Neural progenitor cell (in vitro differentiated cells): ENCODE results near the gene S100A6. TPM values are rescaled to one million over a fixed set of nuclear protein-coding genes. Genes with fewer than 3 reads are reported as not detected.
"Not testable (repeated sequence)": the region's sequence is repeated elsewhere in the genome, so short reads cannot be mapped to it uniquely, and the experiment has no call there.

Experiments
- DNase-seq: peaks from one replicate; pipeline ENCODE4 v3.0.0-alpha.2; 2016; ENCODE audit warnings: low spot score
- H2AFZ ChIP-seq: fragments of 200-600 bp; sonication (generic); replicated peaks from 2 replicates; pipeline ENCODE4 v1.6.1; 2016; ENCODE audit warnings: antibody characterized with exemption
- H3F3A ChIP-seq: fragments of 200-600 bp; sonication (generic); 2 replicates; pipeline ENCODE4 v1.6.1; 2016; ENCODE audit warnings: antibody characterized with exemption, low read depth
- H3K27ac ChIP-seq: fragments of 200-600 bp; sonication (generic); 2 replicates; pipeline ENCODE4 v1.5.1; 2016; ENCODE audit warnings: mild to moderate bottlenecking
- H3K27me3 ChIP-seq: fragments of 200-600 bp; sonication (generic); 2 replicates; pipeline ENCODE4 v1.6.1; 2016; ENCODE audit warnings: mild to moderate bottlenecking, moderate library complexity
- H3K36me3 ChIP-seq: fragments of 200-600 bp; sonication (generic); 2 replicates; pipeline ENCODE4 v1.5.1; 2016
- H3K4me1 ChIP-seq: fragments of 200-600 bp; sonication (generic); 2 replicates; pipeline ENCODE4 v1.6.1; 2016; ENCODE audit warnings: mixed run types
- H3K4me2 ChIP-seq: fragments of 200-600 bp; sonication (generic); 2 replicates; pipeline ENCODE4 v1.6.1; 2016
- H3K4me3 ChIP-seq: fragments of 200-600 bp; sonication (generic); 2 replicates; pipeline ENCODE4 v1.5.1; 2016
- H3K79me2 ChIP-seq: fragments of 200-600 bp; sonication (generic); 2 replicates; pipeline ENCODE4 v1.6.1; 2016; ENCODE audit warnings: low read depth
- H3K9ac ChIP-seq: fragments of 200-600 bp; sonication (generic); 2 replicates; pipeline ENCODE4 v1.6.1; 2016
- H3K9me3 ChIP-seq: fragments of 200-600 bp; sonication (generic); 2 replicates; pipeline ENCODE4 v1.5.1; 2016; ENCODE audit warnings: low read depth
- H4K20me1 ChIP-seq: fragments of 200-600 bp; sonication (generic); 2 replicates; pipeline ENCODE4 v1.6.1; 2016; ENCODE audit warnings: low read depth
- H3K27ac Mint-ChIP-seq: 3 replicates; pipeline ENCODE4 v1.8.0; 2021; ENCODE audit warnings: mixed read lengths
- H3K27me3 Mint-ChIP-seq: 2 replicates; pipeline ENCODE4 v1.8.0; 2022; ENCODE audit warnings: low read depth, mild to moderate bottlenecking, inconsistent platforms, moderate library complexity, mixed read lengths; ENCODE audit not compliant: insufficient read depth
- H3K36me3 Mint-ChIP-seq: 3 replicates; pipeline ENCODE4 v1.8.0; 2021; ENCODE audit warnings: mixed read lengths
- H3K4me1 Mint-ChIP-seq: 3 replicates; pipeline ENCODE4 v1.8.0; 2021; ENCODE audit warnings: mixed read lengths
- H3K4me3 Mint-ChIP-seq: 3 replicates; pipeline ENCODE4 v1.8.0; 2021; ENCODE audit warnings: mild to moderate bottlenecking, moderate library complexity, mixed read lengths
- H3K9me3 Mint-ChIP-seq: 3 replicates; pipeline ENCODE4 v1.8.0; 2020; ENCODE audit warnings: mixed read lengths
- EZH2 ChIP-seq: fragments of 200-600 bp; sonication (generic); IDR thresholded peaks from 2 replicates; pipeline ENCODE4 v1.6.1; 2017; ENCODE audit warnings: antibody characterized with exemption, mild to moderate bottlenecking, moderate library complexity
- EZH2phosphoT487 ChIP-seq: fragments of 200-600 bp; sonication (generic); IDR thresholded peaks from 2 replicates; pipeline ENCODE4 v1.6.1; 2017; ENCODE audit warnings: antibody characterized with exemption
- total RNA-seq: library from RNA; depleted of rRNA; stranded (reverse); fragments of >200 nt; gene quantifications from 2 replicates; pipeline ENCODE4 v1.2.3, GENCODE V29; 2015; ENCODE audit warnings: low replicate concordance
- TF ChIP-seq, protein P1 (sequence below): fragments of 200-600 bp; sonication (generic); IDR thresholded peaks from 2 replicates; pipeline ENCODE4 v1.5.1; 2017; ENCODE audit warnings: antibody characterized with exemption, mild to moderate bottlenecking

S100A6 gene
- total RNA-seq, 1 donor from 2014 or later, result not detected

DNA sequence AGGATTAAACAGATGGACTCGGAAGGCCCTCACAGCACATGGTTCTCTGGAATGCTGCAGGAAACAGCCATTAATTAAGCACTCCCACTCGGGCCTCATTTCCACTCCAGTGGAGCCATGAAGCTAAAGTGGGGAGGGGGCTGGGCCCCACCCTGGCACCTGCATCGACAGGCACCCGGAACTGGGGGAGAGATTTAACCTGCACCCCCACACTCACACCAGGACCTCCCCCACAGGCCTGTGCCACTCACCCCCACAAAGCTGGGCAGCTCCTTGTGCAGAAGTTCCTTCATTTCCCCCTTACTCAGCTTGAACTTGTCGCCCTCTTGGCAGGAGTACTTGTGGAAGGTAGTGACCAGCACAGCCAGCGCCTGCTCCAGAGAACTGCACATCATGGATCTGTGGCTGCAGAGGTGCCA is 27.7 kb upstream of the S100A6 start:
- no peak for TF ChIP-seq EZH2phosphoT487
- TF ChIP-seq, protein P1, sequence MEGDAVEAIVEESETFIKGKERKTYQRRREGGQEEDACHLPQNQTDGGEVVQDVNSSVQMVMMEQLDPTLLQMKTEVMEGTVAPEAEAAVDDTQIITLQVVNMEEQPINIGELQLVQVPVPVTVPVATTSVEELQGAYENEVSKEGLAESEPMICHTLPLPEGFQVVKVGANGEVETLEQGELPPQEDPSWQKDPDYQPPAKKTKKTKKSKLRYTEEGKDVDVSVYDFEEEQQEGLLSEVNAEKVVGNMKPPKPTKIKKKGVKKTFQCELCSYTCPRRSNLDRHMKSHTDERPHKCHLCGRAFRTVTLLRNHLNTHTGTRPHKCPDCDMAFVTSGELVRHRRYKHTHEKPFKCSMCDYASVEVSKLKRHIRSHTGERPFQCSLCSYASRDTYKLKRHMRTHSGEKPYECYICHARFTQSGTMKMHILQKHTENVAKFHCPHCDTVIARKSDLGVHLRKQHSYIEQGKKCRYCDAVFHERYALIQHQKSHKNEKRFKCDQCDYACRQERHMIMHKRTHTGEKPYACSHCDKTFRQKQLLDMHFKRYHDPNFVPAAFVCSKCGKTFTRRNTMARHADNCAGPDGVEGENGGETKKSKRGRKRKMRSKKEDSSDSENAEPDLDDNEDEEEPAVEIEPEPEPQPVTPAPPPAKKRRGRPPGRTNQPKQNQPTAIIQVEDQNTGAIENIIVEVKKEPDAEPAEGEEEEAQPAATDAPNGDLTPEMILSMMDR, result no peak
- no peak for TF ChIP-seq EZH2
- no peak overlapping the region for H3K9ac ChIP-seq
- H3K9me3 ChIP-seq, result no peaks in the 10 kb centered on the region
- Mint-ChIP-seq H3K4me1 (peaks cover 30% of the 10 kb centered on the region), H3K9me3 (no peaks in the 10 kb centered on the region), H3K4me3 (no peak overlapping the region), H3K27ac (peak overlapping the region; percentile 81), H3K36me3 (no peaks in the 10 kb centered on the region), H3K27me3 (peaks cover 13% of the 10 kb centered on the region)
- H3K4me3 ChIP-seq, result no peak overlapping the region
- no peaks in the 10 kb centered on the region for H3K27me3 ChIP-seq
- H3K27ac ChIP-seq, result no peak overlapping the region
- no peak for DNase-seq
- H3K36me3 ChIP-seq, result no peaks in the 10 kb centered on the region
- H3K79me2 ChIP-seq, result no peaks in the 10 kb centered on the region
- H2AFZ ChIP-seq, result no peak overlapping the region
- no peaks in the 10 kb centered on the region for H4K20me1 ChIP-seq
- no peak overlapping the region for H3K4me2 ChIP-seq
- no peaks in the 10 kb centered on the region for H3F3A ChIP-seq
- peaks cover 17% of the 10 kb centered on the region for H3K4me1 ChIP-seq

DNA sequence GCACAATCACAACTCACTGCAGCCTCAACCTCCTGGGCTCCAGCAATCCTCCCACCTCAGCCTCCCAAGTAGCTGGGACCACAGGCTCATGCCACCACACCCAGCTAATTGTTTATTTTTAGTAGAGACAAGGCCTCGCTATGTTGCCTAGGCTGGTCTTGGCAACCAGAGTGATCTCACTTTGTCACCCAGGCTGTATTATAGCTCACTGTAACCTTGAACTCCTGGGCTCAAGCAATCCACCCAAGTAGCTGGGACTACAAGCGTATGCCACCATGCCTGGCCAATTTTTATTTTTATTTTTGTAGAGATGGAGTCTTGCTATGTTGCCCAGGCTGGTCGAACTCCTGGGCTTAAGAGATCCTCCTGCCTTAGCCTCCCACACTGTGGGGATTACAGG is 26.2 kb upstream of the S100A6 start:
- not testable (repeated sequence) for H3K27me3 ChIP-seq, H3K79me2 ChIP-seq, H3K4me2 ChIP-seq, H3F3A ChIP-seq, H3K9me3 ChIP-seq, H3K36me3 ChIP-seq, H3K36me3 Mint-ChIP-seq, H3K9ac ChIP-seq, H3K9me3 Mint-ChIP-seq, H4K20me1 ChIP-seq, H3K4me3 ChIP-seq, DNase-seq, H3K4me1 ChIP-seq, H2AFZ ChIP-seq, H3K27ac Mint-ChIP-seq, H3K4me3 Mint-ChIP-seq, H3K27ac ChIP-seq
- peaks cover 18% of the 10 kb centered on the region for H3K4me1 Mint-ChIP-seq
- H3K27me3 Mint-ChIP-seq, result peaks cover 10% of the 10 kb centered on the region

DNA sequence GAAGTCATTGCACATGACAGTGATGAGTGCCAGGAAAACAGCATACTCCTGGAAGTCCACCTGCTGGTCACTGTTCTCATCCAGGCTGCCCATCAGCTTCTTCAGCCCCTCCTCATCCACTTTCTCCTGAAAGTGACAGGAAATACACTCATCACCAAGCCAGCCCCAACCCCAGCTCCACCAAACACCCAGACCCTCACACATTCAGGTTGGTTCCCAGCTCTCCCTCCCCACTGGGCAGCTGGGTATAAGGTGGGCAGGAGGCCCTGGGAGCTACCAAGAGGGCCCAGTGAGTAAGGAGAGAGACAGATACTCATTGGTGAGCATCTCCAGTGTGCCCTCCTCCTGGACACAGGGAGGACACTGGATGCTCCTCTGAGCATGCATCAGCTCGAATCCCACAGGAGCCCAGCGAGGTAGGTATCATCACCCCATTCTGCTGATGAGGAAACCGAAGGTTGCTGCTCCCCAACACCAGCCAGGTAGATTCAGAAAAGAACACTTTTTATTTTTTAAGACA is 25.7 kb upstream of the S100A6 start:
- Histone ChIP-seq H3K27me3 (no peaks in the 10 kb centered on the region), H3K4me1 (peaks cover 3% of the 10 kb centered on the region), H4K20me1 (no peaks in the 10 kb centered on the region), H3K4me3 (no peak overlapping the region), H3K9me3 (no peaks in the 10 kb centered on the region), H3K9ac (no peak overlapping the region), H3K4me2 (no peak overlapping the region), H3F3A (no peaks in the 10 kb centered on the region), H3K79me2 (no peaks in the 10 kb centered on the region), H3K27ac (no peak overlapping the region), H2AFZ (no peak overlapping the region), H3K36me3 (no peaks in the 10 kb centered on the region)
- no peak overlapping the region for H3K27ac Mint-ChIP-seq
- no peaks in the 10 kb centered on the region for H3K9me3 Mint-ChIP-seq
- peaks cover 13% of the 10 kb centered on the region for H3K4me1 Mint-ChIP-seq
- DNase-seq, result no peak
- H3K4me3 Mint-ChIP-seq, result peak overlapping the region; percentile 46
- no peaks in the 10 kb centered on the region for H3K36me3 Mint-ChIP-seq
- TF ChIP-seq, protein P1, result no peak
- TF ChIP-seq EZH2 (no peak), EZH2phosphoT487 (no peak)
- peaks cover 10% of the 10 kb centered on the region for H3K27me3 Mint-ChIP-seq

DNA sequence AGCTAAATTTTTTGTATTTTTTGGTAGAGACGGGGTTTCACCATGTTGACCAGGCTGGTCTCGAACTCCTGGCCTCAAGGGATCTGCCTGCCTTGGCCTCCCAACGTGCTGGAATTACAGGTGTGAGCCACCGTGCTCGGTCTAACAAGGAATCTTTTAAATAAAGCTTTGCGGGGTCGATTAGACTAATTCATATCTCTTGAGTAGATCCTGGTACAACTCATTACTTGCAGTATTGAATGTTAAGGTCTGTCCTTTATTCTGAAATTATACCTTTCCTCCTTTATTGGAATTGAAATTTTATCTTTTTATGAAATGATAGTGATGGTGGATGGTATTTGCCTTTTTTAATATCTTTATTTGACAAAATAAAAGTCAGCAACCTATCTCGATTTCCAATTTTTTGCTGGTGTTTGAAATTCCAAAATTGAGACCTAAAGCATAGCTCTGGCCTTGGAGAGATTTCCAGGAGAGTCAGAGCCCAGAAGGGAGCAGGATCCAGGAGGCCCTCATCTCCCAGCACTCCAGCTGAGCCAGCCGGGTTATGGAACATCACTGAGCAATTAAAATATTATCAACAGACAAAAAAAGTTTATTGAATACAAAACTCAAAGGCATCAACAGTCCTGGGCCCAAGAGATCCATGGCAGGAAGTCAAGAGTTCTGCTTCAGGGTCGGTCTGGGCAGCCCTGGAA is 25.1 kb upstream of the S100A6 start:
- no peak overlapping the region for H3K27ac Mint-ChIP-seq
- DNase-seq, result no peak
- peaks cover 10% of the 10 kb centered on the region for H3K27me3 Mint-ChIP-seq
- TF ChIP-seq EZH2phosphoT487 (no peak), EZH2 (no peak)
- TF ChIP-seq, protein P1, result no peak
- Histone ChIP-seq H3K27ac (no peak overlapping the region), H3K79me2 (no peaks in the 10 kb centered on the region), H3K9ac (no peak overlapping the region), H3K36me3 (no peaks in the 10 kb centered on the region), H3K27me3 (no peaks in the 10 kb centered on the region), H3K4me3 (no peak overlapping the region), H3K4me1 (no peaks in the 10 kb centered on the region), H4K20me1 (no peaks in the 10 kb centered on the region), H3K4me2 (no peak overlapping the region), H3K9me3 (no peaks in the 10 kb centered on the region), H2AFZ (no peak overlapping the region), H3F3A (no peaks in the 10 kb centered on the region)
- no peaks in the 10 kb centered on the region for H3K9me3 Mint-ChIP-seq
- peaks cover 8% of the 10 kb centered on the region for H3K4me1 Mint-ChIP-seq
- H3K36me3 Mint-ChIP-seq, result no peaks in the 10 kb centered on the region
- H3K4me3 Mint-ChIP-seq, result no peak overlapping the region
